ENCODE data around the gene KCNK15. TPM values are rescaled to one million over a fixed set of nuclear protein-coding genes. Genes with fewer than 3 reads are reported as not detected.

The KCNK15 gene
- total RNA-seq, 1 experiment from 2014 or later = 1.4 TPM

GRCh38 chr20:44705364-44706094 lies 40.1 kb upstream of the KCNK15 start:
- peaks cover 19% of the 10 kb centered on the region for H3K4me1 Mint-ChIP-seq (ENCODE audit: insufficient read depth, unreplicated experiment)
- peak overlapping the region; percentile 1 for H3K27ac Mint-ChIP-seq (ENCODE audit: low read depth, unreplicated experiment)
- intact Hi-C loops (cut with micrococcal nuclease) = no loop called here
- no peaks in the 10 kb centered on the region for H3K27me3 Mint-ChIP-seq (ENCODE audit: insufficient read depth, unreplicated experiment)
- ChIA-PET POLR2A (interaction anchor here (1.0 to 1.6 kb wide), 4 partner anchors 9 to 23 kb away, joined by 3 to 5 read pairs (median 4); partner anchors contain the start of gene CCN5), CTCF (interaction anchor here (0.7 to 1.4 kb wide), 5 partner anchors 12 to 29 kb away, joined by 3 to 7 read pairs (median 4); no protein-coding TSS in a partner anchor)
- no peak for DNase-seq (ENCODE audit: unreplicated experiment)
- TF ChIP-seq, protein P1, sequence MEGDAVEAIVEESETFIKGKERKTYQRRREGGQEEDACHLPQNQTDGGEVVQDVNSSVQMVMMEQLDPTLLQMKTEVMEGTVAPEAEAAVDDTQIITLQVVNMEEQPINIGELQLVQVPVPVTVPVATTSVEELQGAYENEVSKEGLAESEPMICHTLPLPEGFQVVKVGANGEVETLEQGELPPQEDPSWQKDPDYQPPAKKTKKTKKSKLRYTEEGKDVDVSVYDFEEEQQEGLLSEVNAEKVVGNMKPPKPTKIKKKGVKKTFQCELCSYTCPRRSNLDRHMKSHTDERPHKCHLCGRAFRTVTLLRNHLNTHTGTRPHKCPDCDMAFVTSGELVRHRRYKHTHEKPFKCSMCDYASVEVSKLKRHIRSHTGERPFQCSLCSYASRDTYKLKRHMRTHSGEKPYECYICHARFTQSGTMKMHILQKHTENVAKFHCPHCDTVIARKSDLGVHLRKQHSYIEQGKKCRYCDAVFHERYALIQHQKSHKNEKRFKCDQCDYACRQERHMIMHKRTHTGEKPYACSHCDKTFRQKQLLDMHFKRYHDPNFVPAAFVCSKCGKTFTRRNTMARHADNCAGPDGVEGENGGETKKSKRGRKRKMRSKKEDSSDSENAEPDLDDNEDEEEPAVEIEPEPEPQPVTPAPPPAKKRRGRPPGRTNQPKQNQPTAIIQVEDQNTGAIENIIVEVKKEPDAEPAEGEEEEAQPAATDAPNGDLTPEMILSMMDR (IDR thresholded peaks at IDR 0.05; ENCODE audit: unreplicated experiment) = no peak
- no peaks in the 10 kb centered on the region for H3K36me3 Mint-ChIP-seq (ENCODE audit: insufficient read depth, unreplicated experiment)
- H3K9me3 Mint-ChIP-seq (ENCODE audit: unreplicated experiment) = no peaks in the 10 kb centered on the region
- no peak overlapping the region for H3K4me3 Mint-ChIP-seq (ENCODE audit: unreplicated experiment)
- BruUV-seq (replicated peaks) = no TSS peak

- no peak overlapping the region for H3K27ac Mint-ChIP-seq (ENCODE audit: low read depth, unreplicated experiment)
Measured at GRCh38 chr20:44706301-44707017, 39.2 kb upstream of the KCNK15 start.

GRCh38 chr20:44707018-44707579 lies 38.6 kb upstream of the KCNK15 start:
- Mint-ChIP-seq H3K4me1 (ENCODE audit: insufficient read depth, unreplicated experiment) (peaks cover 14% of the 10 kb centered on the region), H3K9me3 (ENCODE audit: unreplicated experiment) (no peaks in the 10 kb centered on the region), H3K27me3 (ENCODE audit: insufficient read depth, unreplicated experiment) (no peaks in the 10 kb centered on the region), H3K4me3 (ENCODE audit: unreplicated experiment) (no peak overlapping the region), H3K36me3 (ENCODE audit: insufficient read depth, unreplicated experiment) (peaks cover 6% of the 10 kb centered on the region), H3K27ac (ENCODE audit: low read depth, unreplicated experiment) (no peak overlapping the region)
- no TSS peak for BruUV-seq (replicated peaks)
- CTCF ChIA-PET = interaction anchor here (0.6 to 1.5 kb wide), 3 partner anchors 12 to 1423 kb away, joined by 4 to 8 read pairs (median 4); no protein-coding TSS in a partner anchor
- no peak for DNase-seq (ENCODE audit: unreplicated experiment)
- POLR2A ChIA-PET = interaction anchor here (0.7 to 1.6 kb wide), 5 partner anchors 8 to 150 kb away, joined by 3 to 5 read pairs (median 4); partner anchors contain the start of gene CCN5
- intact Hi-C loops (cut with micrococcal nuclease) = no loop called here
- TF ChIP-seq, protein P1 (IDR thresholded peaks at IDR 0.05; ENCODE audit: unreplicated experiment) = no peak

More at GRCh38 chr20:44706301-44707017, 39.2 kb upstream of the KCNK15 start:
- Mint-ChIP-seq H3K4me3 (ENCODE audit: unreplicated experiment) (no peak overlapping the region), H3K9me3 (ENCODE audit: unreplicated experiment) (no peaks in the 10 kb centered on the region), H3K4me1 (ENCODE audit: insufficient read depth, unreplicated experiment) (peaks cover 11% of the 10 kb centered on the region), H3K27me3 (ENCODE audit: insufficient read depth, unreplicated experiment) (no peaks in the 10 kb centered on the region), H3K36me3 (ENCODE audit: insufficient read depth, unreplicated experiment) (peaks cover 4% of the 10 kb centered on the region)
- CTCF ChIA-PET = interaction anchor here (0.6 to 1.5 kb wide), 7 partner anchors 10 to 1424 kb away, joined by 3 to 8 read pairs (median 4); no protein-coding TSS in a partner anchor
- intact Hi-C loops (cut with micrococcal nuclease) = no loop called here
- BruUV-seq (replicated peaks) = no TSS peak
- TF ChIP-seq, protein P1 (IDR thresholded peaks at IDR 0.05; ENCODE audit: unreplicated experiment) = no peak
- POLR2A ChIA-PET = interaction anchor here (0.7 to 1.6 kb wide), 6 partner anchors 8 to 150 kb away, joined by 3 to 5 read pairs (median 4); partner anchors contain the start of gene CCN5
- no peak for DNase-seq (ENCODE audit: unreplicated experiment)

Measured in MCF 10A (cell line).